Measurements from ENCODE around the gene MED29. TPM values are rescaled to one million over a fixed set of nuclear protein-coding genes. Genes with fewer than 3 reads are reported as not detected.
A peak's percentile ranks its signal among the peaks of the same experiment; 100 is the strongest.

Gene MED29
- total RNA-seq, 2 experiments from 2014 or later: 28.3 to 31.3 TPM

- Histone ChIP-seq H2AFZ (ENCODE audit: low read length) (no peak overlapping the region), H3K36me3 (ENCODE audit: insufficient read depth, low read length) (peaks cover 24% of the 10 kb centered on the region), H3K27ac (ENCODE audit: low read depth, low read length, poor library complexity, severe bottlenecking) (peak overlapping the region; percentile 9), H3K4me3 (ENCODE audit: low read depth, low read length, poor library complexity, severe bottlenecking) (no peak overlapping the region), H3K4me2 (ENCODE audit: low read length) (0 out of 2 replicates have a peak overlapping the region, but pooled peaks have one; percentile 8), H3K9me2 (ENCODE audit: insufficient read depth, low read length) (no peaks in the 10 kb centered on the region), H4K20me1 (ENCODE audit: insufficient read depth, low read length) (no peaks in the 10 kb centered on the region), H3K4me1 (ENCODE audit: insufficient read depth, low read length, poor library complexity, severe bottlenecking) (peaks cover 71% of the 10 kb centered on the region), H3K9me3 (ENCODE audit: low read length) (no peaks in the 10 kb centered on the region), H3K79me2 (ENCODE audit: insufficient read depth, low read depth, low read length) (no peaks in the 10 kb centered on the region)
- intact Hi-C loops (cut with micrococcal nuclease; ENCODE audit: unreplicated experiment): loop anchor here (10.0 kb wide), 2 partner anchors 545 to 555 kb away; no protein-coding TSS in a partner anchor
- no TSS peak for BruUV-seq (replicated peaks)
- no peak for DNase-seq (ENCODE audit: low spot score)
- POLR2A ChIA-PET: no interaction called here
- TF ChIP-seq CTCF (conservative IDR thresholded peaks at IDR 0.05; ENCODE audit: low read length) (no peak), EZH2phosphoT487 (IDR thresholded peaks at IDR 0.05; ENCODE audit: borderline replicate concordance, low read depth, low read length) (no peak)
- CTCF ChIA-PET (ENCODE audit: unreplicated experiment): no interaction called here
Measured at GRCh38 chr19:39399668-39400050, 8.5 kb downstream of the MED29 start.

GRCh38 chr19:39400061-39400460 is 8.9 kb downstream of the MED29 start:
- no peak for DNase-seq (ENCODE audit: low spot score)
- Histone ChIP-seq H2AFZ (ENCODE audit: low read length) (no peak overlapping the region), H3K9me3 (ENCODE audit: low read length) (no peaks in the 10 kb centered on the region), H3K36me3 (ENCODE audit: insufficient read depth, low read length) (peaks cover 22% of the 10 kb centered on the region), H4K20me1 (ENCODE audit: insufficient read depth, low read length) (no peaks in the 10 kb centered on the region), H3K4me3 (ENCODE audit: low read depth, low read length, poor library complexity, severe bottlenecking) (no peak overlapping the region), H3K4me2 (ENCODE audit: low read length) (0 out of 2 replicates have a peak overlapping the region, but pooled peaks have one; percentile 8), H3K79me2 (ENCODE audit: insufficient read depth, low read depth, low read length) (no peaks in the 10 kb centered on the region), H3K9me2 (ENCODE audit: insufficient read depth, low read length) (no peaks in the 10 kb centered on the region), H3K4me1 (ENCODE audit: insufficient read depth, low read length, poor library complexity, severe bottlenecking) (peaks cover 75% of the 10 kb centered on the region), H3K27ac (ENCODE audit: low read depth, low read length, poor library complexity, severe bottlenecking) (peak overlapping the region; percentile 9)
- intact Hi-C loops (cut with micrococcal nuclease; ENCODE audit: unreplicated experiment): loop anchor here (10.0 kb wide), 2 partner anchors 545 to 555 kb away; no protein-coding TSS in a partner anchor
- no peak for TF ChIP-seq EZH2phosphoT487 (IDR thresholded peaks at IDR 0.05; ENCODE audit: borderline replicate concordance, low read depth, low read length)
- TF ChIP-seq CTCF (conservative IDR thresholded peaks at IDR 0.05; ENCODE audit: low read length): no peak
- ChIA-PET CTCF (ENCODE audit: unreplicated experiment) (no interaction called here), POLR2A (no interaction called here)
- BruUV-seq (replicated peaks): no TSS peak

GRCh38 chr19:39401070-39401548 is 9.9 kb downstream of the MED29 start:
- peak overlapping the region; percentile 96 for H3K4me2 ChIP-seq (ENCODE audit: low read length)
- ChIA-PET POLR2A (interaction anchor here (0.6 to 2.1 kb wide), 5 partner anchors 10 to 543 kb away, joined by 3 to 6 read pairs (median 5); partner anchors contain the start of genes MED29 and PAF1), CTCF (ENCODE audit: unreplicated experiment) (interaction anchor here (0.6 to 1.1 kb wide), 2 partner anchors 11 to 80 kb away, joined by 3 to 15 read pairs; partner anchors contain the start of gene TIMM50)
- H3K27ac ChIP-seq (ENCODE audit: low read depth, low read length, poor library complexity, severe bottlenecking): peak overlapping the region; percentile 91
- H4K20me1 ChIP-seq (ENCODE audit: insufficient read depth, low read length): no peaks in the 10 kb centered on the region
- peak overlapping the region; percentile 12; the same call in 1 of the 2 replicates for H2AFZ ChIP-seq (ENCODE audit: low read length)
- H3K4me3 ChIP-seq (ENCODE audit: low read depth, low read length, poor library complexity, severe bottlenecking): peak overlapping the region; percentile 62
- H3K9me2 ChIP-seq (ENCODE audit: insufficient read depth, low read length): no peaks in the 10 kb centered on the region
- H3K79me2 ChIP-seq (ENCODE audit: insufficient read depth, low read depth, low read length): no peaks in the 10 kb centered on the region
- no peak for TF ChIP-seq EZH2phosphoT487 (IDR thresholded peaks at IDR 0.05; ENCODE audit: borderline replicate concordance, low read depth, low read length)
- TF ChIP-seq CTCF (conservative IDR thresholded peaks at IDR 0.05; ENCODE audit: low read length): no peak
- H3K4me1 ChIP-seq (ENCODE audit: insufficient read depth, low read length, poor library complexity, severe bottlenecking): peaks cover 86% of the 10 kb centered on the region
- no peaks in the 10 kb centered on the region for H3K9me3 ChIP-seq (ENCODE audit: low read length)
- peaks cover 14% of the 10 kb centered on the region for H3K36me3 ChIP-seq (ENCODE audit: insufficient read depth, low read length)
- peak; percentile 34 for DNase-seq (ENCODE audit: low spot score)
- no TSS peak for BruUV-seq (replicated peaks)
- intact Hi-C loops (cut with micrococcal nuclease; ENCODE audit: unreplicated experiment): loop anchor here (10.0 kb wide), 2 partner anchors 546 to 554 kb away; no protein-coding TSS in a partner anchor
